Measurements from ENCODE around the gene DACT2.
"Not testable (repeated sequence)": the region's sequence is repeated elsewhere in the genome, so short reads cannot be mapped to it uniquely, and the experiment has no call there.

The DACT2 gene

GRCh38 chr6:168283686-168284025, 35.9 kb downstream of the DACT2 start:
- DNase-seq (ENCODE audit: extremely low read depth, low read depth) = no peak
- TF ChIP-seq CTCF (IDR thresholded peaks at IDR 0.05; ENCODE audit: low read depth, low read length, missing control alignments) = no peak
- no peak overlapping the region for H3K4me3 ChIP-seq (replicated peaks; ENCODE audit: low read depth, low read length)

GRCh38 chr6:168282985-168283685, 36.4 kb downstream of the DACT2 start:
- no peak overlapping the region for H3K4me3 ChIP-seq (replicated peaks; ENCODE audit: low read depth, low read length)
- TF ChIP-seq CTCF (IDR thresholded peaks at IDR 0.05; ENCODE audit: low read depth, low read length, missing control alignments) = no peak
- DNase-seq (ENCODE audit: extremely low read depth, low read depth) = no peak

- no peak for DNase-seq (ENCODE audit: extremely low read depth, low read depth)
- no peak for TF ChIP-seq CTCF (IDR thresholded peaks at IDR 0.05; ENCODE audit: low read depth, low read length, missing control alignments)
- no peak overlapping the region for H3K4me3 ChIP-seq (replicated peaks; ENCODE audit: low read depth, low read length)
Measured at GRCh38 chr6:168281826-168282225, 37.8 kb downstream of the DACT2 start.

GRCh38 chr6:168281314-168281713, 38.3 kb downstream of the DACT2 start:
- not testable (repeated sequence) for H3K4me3 ChIP-seq (replicated peaks; ENCODE audit: low read depth, low read length); DNase-seq (ENCODE audit: extremely low read depth, low read depth)

- no peak for TF ChIP-seq CTCF (IDR thresholded peaks at IDR 0.05; ENCODE audit: low read depth, low read length, missing control alignments)
- no peak for DNase-seq (ENCODE audit: extremely low read depth, low read depth)
Measured at GRCh38 chr6:168280899-168281245, 38.7 kb downstream of the DACT2 start.

GRCh38 chr6:168280020-168280898, 39.3 kb downstream of the DACT2 start:
- no peak for DNase-seq (ENCODE audit: extremely low read depth, low read depth)
- no peak for TF ChIP-seq CTCF (IDR thresholded peaks at IDR 0.05; ENCODE audit: low read depth, low read length, missing control alignments)
- no peak overlapping the region for H3K4me3 ChIP-seq (replicated peaks; ENCODE audit: low read depth, low read length)

More at GRCh38 chr6:168280899-168281245, 38.7 kb downstream of the DACT2 start:
- no peak overlapping the region for H3K4me3 ChIP-seq (replicated peaks; ENCODE audit: low read depth, low read length)

GRCh38 chr6:168279403-168279935, 40.1 kb downstream of the DACT2 start:
- H3K4me3 ChIP-seq (replicated peaks; ENCODE audit: low read depth, low read length) = no peak overlapping the region
- DNase-seq (ENCODE audit: extremely low read depth, low read depth) = no peak
- no peak for TF ChIP-seq CTCF (IDR thresholded peaks at IDR 0.05; ENCODE audit: low read depth, low read length, missing control alignments)
